Retina (tissue), 1 donor: ENCODE results near the gene RNF227.
"Not testable (repeated sequence)": the region's sequence is repeated elsewhere in the genome, so short reads cannot be mapped to it uniquely, and the experiment has no call there.

Source experiments
- DNase-seq: peaks from one replicate; pipeline ENCODE4 v3.0.0-alpha.2; 2016

The RNF227 gene

DNA sequence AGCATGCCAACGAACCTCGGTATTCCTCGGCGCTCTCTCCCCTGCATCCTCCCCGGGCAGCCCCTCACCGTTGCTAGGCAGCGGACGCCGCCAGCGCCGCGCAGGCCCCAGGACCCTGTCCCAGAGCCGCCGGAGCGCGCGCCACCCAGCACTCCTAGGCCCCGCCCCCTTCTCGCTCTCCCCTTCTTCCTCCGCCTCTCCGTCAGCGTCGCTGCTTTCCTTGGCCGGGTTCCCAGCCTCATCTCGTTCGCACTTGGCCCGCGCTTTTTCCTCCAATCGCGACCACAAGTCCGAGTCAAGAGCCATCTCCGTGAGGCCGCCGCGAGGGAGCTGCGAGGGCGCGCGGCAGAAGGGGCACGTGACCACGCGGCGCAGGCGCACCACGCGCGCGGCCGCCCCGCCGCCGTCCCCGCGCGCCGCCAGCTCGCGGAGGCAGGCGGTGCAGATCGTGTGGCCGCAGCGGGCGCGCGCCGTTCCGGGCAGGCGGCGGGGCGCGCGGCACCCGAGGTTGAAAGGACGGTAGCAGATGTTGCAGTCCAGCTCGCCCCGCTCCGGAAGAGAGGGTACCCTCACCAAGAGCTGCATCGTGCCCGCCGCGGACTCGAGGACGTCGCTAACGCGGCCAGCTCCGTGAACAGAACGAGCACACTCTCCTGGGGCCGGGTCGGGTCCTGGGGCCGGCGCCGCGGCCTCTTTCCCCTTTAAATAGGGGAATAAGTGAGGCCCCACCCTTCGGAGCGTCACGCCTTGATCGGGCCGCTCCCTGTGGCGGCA is at the start of gene RNF227:
TSS of gene RNF227 (minus strand) at position 679 of the 774 bp plus-strand sequence. CDS start at position 585, 94 bp downstream.
- DNase-seq, result peak; percentile 97

- no peak for DNase-seq
Measured at GRCh38 chr17:7961421-7961820, 45.3 kb upstream of the RNF227 start.

- DNase-seq, result no peak
Measured at GRCh38 chr17:7959503-7960253, 43.6 kb upstream of the RNF227 start.

GRCh38 chr17:7956228-7956965 is 40.3 kb upstream of the RNF227 start:
- DNase-seq, result no peak

DNA sequence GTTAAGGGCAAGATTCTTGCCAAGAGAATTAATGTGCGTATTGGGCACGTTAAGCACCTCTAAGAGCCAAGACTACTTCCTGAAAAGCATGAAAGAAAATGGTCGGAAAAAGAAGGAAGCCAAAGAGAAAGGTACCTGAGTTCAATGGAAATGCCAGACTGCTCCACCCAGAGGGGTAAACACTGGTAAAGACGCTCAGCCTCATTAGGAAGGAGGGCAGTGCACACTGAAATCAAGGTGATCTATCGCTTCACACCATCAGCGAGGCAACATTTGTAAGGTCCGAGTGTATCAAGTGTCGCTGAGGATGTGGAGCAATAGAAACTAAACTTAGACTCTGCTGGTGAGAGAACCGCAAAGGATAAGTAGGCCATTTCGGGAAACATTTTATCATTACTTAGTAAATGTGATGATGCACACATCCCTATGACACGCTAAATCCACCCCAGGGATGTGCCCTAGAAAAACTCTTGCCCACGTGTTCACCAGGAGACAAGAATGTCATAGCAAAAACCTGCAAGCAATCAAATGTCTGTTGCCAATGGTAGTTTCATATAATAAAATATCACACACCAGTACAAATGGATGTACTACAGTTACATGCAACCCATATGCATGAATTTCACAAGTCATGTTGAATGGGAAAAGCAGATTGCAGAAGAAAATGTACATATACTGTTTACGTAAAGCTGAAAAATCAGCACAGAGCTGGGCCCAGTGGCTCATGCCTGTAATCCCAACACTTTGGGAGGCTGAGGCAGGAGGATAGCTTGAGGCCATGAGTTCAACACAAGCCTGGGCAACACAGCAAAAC is 39.5 kb upstream of the RNF227 start:
- DNase-seq, result no peak

DNA sequence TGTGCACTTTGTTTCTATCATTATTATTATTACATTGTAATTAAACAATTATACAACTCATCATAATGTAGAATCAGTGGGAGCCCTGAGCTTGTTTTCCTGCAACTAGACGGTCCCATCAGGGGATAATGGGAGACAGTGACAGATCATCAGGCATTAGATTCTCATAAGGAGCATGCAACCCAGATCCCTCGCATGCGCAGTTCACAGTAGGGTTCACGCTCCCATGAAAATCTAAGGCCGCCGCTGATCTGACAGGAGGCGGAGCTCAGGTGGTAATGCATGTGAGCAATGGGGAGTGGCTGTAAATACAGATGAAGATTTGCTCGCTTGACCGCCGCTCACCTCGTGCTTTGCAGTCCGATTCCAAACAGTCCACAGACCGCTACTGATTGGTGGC is 37.2 kb upstream of the RNF227 start:
- not testable (repeated sequence) for DNase-seq

- no peak for DNase-seq
Measured at GRCh38 chr17:7951143-7951792, 35.2 kb upstream of the RNF227 start.

- DNase-seq, result no peak
Measured at GRCh38 chr17:7950578-7950977, 34.5 kb upstream of the RNF227 start.

DNA sequence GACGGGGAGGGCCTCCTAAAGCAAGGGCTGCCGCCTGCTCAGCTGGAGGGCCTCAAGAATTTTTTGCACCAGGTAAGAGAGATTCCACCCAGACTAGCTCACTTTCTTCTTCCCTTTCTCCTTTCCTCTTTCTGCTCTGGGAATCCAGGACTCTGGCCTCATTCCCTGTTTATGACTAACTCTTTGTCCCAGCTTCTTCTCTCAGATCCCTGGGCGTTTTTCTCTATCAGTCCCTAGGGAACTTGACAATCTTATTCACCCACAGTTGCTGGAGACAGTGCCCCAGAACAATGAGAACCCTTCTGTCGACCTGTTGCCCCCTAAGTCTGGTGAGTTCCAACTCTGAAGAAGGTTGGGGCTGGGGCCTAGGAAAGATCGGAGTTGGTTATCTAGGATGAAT is 31.6 kb upstream of the RNF227 start:
- DNase-seq, result no peak

- no peak for DNase-seq
Measured at GRCh38 chr17:7946441-7946840, 30.4 kb upstream of the RNF227 start.

DNA sequence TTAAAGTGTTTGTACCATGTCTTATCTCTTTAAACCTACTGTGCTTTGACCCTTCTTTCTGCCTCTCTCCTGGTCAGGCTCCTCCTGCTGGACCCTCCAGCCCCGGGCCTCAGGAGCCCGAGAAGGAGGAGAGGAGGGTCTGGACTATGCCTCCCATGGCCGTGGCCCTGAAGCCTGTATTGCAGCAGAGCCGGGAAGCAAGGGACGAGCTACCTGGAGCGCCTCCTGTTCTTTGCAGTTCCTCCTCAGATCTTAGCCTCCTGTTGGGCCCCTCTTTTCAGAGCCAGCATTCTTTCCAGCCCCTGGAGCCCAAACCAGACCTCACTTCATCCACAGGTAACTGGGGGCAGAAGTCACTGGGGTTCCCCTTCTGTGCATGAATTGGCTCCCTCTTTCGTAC is 29.6 kb upstream of the RNF227 start:
- DNase-seq, result no peak

DNA sequence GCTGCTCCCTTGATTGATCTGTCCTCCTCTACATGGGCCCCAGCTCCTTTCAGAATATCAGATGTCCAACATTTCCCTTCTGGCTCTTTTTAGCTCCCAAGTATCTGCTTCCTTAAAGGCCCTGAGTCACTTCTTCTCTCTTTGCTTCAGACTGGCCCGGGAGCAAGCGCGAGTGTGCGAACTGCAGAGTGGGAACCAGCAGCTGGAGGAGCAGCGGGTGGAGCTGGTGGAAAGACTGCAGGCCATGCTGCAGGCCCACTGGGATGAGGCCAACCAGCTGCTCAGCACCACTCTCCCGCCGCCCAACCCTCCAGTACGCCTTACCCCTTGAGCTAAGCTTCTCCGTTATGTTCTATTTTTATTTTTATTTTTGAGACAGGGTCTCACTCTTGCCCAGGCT is 28.2 kb upstream of the RNF227 start:
- no peak for DNase-seq

DNA sequence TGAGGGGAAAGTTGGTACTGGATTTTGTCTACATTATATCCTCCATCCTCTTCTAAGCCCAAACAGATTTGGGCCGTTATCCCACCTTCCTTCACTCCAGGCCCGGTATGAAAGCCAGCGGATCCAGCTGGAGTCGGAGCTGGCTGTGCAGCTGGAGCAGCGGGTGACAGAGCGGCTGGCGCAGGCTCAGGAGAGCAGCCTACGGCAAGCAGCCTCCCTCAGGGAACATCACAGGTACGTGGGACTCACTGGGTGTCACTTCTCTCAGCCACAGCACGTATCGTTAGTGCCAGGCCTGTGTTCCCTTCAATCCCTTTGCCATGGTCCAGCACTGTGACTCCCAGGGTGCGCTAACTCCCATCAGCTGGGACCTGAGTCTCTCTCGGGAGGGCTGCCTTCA is 27.2 kb upstream of the RNF227 start:
- no peak for DNase-seq

DNA sequence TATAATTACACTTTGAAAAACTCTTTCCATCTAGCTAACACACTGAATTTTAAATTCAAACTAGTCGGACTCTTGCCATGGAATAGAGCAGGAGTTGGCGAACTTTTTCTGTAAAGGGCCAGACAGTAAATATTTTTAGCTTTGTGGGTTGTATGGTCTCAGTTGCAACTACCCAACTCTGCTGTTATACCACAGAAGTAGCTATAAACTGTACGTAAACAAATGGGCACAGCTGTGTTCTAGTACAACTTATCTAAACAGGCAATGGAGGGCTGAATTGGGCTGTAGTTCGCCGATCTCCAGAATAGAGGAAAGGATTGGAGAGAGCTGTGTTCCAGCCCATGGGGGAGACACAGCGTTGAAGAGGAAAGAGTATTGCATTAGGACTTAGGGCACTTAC is 24.7 kb upstream of the RNF227 start:
- DNase-seq, result no peak

DNA sequence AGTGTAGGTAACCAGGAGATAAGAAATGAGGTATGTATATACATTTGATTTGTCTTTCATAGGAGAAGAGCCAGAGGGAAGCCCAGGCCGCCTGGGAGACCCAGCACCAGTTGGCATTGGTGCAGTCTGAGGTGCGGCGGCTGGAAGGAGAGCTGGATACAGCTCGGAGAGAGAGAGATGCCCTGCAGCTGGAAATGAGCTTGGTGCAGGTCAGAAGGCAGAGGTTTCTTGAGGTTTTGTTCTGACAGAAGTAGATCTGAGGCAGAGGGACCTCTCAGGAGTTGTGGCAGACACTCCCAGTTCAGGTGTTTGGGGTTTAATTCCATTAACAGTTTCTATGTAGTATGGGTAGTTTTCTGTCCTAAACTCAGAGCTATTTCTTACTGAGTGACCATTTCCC is 23.9 kb upstream of the RNF227 start:
- DNase-seq, result no peak

GRCh38 chr17:7935859-7936258 is 19.8 kb upstream of the RNF227 start:
- no peak for DNase-seq

GRCh38 chr17:7932949-7933348 is 16.9 kb upstream of the RNF227 start:
- no peak for DNase-seq

- no peak for DNase-seq
Measured at GRCh38 chr17:7932483-7932891, 16.4 kb upstream of the RNF227 start.

GRCh38 chr17:7931709-7932482 is 15.8 kb upstream of the RNF227 start, which contains the start of the genes CNTROB and TRAPPC1:
TSS of gene CNTROB (plus strand) at chr17:7932206. CDS start at chr17:7933080, 874 bp downstream.
TSS of gene TRAPPC1 (minus strand) at chr17:7931946. CDS start at chr17:7931829, 117 bp downstream.
- peak; percentile 97 for DNase-seq

DNA sequence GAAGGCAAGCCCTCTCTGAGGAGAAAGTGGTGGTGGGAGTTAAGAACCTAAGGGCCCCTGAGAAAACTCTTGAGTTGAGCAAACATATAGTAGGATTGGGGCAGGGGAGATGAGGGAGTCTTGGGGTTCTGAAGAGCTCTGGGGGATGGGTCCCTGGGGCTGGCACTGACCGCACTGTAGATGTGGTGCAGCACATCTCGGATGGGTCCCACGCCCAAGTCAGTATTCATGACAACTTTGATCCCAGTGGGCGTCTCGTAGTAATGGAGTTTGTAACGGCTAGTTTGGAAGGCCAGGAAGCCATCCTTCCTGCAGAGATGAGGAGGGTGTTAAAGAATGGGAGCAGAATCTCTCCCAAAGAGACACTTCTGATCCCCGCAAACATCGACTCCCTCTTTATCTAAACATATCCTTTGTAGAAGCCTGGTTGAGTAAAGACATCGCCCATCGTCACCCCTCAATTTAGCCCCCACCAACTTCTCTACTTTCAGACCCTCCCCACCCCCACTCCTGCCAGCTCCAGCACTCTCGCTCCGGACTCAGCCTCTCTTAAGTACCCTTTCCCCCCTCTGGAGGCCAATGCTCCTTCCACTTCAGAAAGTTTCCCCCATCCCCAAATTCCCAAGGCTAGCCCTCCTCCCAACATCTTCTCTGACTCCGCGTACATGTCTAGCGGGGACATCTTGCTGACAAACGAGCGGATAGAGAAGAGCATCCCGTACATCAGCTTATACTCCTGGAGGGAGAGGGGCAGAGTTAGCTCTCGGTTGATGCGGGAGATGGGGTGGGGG is 14.9 kb upstream of the RNF227 start:
- DNase-seq, result no peak
